Measurements from ENCODE around the gene MEIKIN.

MEIKIN gene

DNA sequence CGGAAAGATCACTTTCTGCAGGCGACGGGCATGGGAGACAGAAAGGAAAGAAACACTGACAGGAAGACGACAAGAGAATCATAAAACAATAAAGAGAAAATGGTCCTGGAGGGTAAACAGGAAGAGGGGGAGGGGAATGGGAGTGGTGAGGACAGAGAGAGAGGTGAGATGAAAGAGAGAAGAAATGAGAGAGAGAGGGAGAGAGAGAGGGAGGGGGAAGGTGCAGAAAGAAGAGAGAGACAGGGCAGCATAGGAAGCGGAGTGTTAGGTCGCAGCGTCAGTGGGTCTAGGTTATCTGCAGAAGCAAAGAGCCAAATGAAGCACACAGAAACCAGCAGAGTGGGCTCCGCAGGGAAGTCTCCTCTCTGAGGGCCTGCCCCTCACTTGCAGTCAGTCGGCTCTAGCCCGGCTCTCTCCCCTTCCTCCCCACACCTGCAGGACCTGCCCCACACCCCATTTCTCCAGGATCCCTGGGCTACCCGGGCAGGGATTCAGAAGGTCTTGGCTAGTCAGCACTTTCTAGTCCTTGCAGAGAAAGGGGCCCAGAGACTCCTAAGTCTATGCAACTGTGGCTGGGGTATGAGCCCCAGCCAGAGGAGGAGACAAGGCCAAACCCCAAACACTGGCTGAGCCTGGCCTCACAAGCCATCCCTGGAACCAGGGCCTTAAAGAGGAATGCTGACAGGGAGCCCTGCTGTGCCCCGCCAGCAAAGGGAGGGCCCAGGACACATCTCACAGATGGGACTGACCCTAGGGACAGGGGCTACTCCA is 29.7 kb upstream of the MEIKIN start:
- no peak for DNase-seq (ENCODE audit: low read depth)
- no peak overlapping the region for H3K4me3 ChIP-seq (ENCODE audit: low read depth, low read length)

DNA sequence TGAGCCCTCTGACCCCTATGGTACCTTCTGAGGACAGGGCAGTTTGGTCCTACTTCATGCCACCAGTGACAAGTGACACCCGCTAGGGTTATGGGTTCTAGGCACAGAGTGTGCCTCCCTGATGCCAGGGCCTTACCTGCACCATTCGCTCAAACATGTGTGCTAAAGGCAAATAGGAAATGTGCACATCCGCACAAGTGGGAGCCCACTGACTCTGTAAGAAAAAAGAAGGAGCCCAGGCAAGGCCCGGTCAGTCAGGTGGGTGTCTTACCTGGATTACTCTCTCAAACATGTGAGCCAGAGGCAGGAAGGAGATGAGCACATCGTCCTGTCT is 29.1 kb upstream of the MEIKIN start:
- DNase-seq (ENCODE audit: low read depth): no peak
- H3K4me3 ChIP-seq (ENCODE audit: low read depth, low read length): no peak overlapping the region

DNA sequence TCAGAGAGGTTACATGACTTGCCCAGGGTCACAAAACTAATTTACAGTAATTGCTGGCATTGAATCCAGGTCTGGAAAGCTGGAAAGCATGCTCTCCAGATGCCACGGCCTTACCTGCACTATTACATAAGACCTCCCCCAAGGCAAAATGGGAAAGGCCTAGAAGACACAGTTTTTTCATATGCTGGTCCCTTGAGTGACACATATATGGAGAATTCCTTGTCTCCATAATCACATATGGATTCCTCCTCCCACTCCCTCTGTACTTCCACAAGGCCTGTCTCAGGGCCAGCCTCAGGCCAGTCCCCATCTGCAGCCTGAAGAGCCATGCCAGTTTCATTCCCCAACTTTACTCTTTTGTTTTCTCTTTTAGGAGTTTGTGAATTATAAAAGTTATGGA is 28.6 kb upstream of the MEIKIN start:
- no peak overlapping the region for H3K4me3 ChIP-seq (ENCODE audit: low read depth, low read length)
- no peak for DNase-seq (ENCODE audit: low read depth)

DNA sequence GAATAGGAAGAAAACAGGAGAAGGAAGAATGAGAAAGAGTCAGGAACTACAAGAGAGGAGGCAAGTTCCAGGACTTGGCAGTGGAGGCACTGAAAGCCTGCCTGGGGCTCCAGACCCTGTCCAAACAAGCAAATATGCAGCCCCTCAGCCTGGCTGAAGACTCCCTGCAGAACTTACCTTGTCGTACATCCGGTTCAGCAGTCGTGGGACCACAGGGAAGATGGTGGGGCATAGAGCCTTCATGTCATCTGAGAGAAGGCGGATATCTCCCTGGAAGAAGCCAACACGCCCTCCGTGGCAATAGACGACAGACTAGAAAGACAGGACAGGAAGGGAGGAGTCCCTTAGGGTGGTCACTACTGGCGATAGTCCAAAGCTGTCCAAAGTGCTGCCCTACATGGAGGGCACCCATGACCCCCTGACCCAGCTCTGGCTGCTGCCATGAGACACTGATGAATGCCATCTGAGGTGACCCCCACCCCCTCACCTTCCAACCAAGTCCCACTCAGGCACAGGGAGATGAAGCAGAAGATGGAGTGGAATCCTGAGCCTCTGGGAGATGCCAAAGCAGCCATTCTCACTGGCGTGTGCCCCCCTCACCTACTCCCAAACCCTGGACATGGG is 27.7 kb upstream of the MEIKIN start:
- no peak for DNase-seq (ENCODE audit: low read depth)

DNA sequence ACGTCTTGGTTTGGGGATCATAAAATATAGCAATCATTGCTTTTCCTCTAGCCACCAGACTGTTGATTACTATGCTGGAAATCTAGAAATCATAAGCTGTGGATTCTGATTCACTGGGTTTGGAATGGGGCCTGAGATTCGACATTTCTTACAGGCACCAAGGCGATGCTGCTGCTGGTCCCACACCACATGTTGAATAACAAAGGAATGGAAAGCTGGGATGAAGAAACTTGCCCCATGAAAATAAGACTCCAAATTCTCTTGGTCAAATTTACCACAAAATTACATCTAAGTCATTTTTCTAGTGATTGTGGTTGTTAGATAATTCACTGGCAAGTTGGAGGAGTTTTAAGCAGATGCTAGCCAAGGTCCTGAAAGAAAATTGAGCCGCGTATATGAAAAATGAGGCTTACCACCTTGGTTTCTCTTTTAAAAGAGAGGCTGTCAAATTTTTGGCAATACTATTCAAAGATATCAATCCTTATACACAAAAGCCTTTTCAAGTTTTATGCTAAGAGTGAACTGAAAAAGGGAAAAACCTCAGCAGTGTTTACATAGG is 23.0 kb upstream of the MEIKIN start:
- no peak for DNase-seq (ENCODE audit: low read depth)
- H3K4me3 ChIP-seq (ENCODE audit: low read depth, low read length): no peak overlapping the region

More for the DNA sequence above, 27.7 kb upstream of the MEIKIN start:
- H3K4me3 ChIP-seq (ENCODE audit: low read depth, low read length): no peak overlapping the region

DNA sequence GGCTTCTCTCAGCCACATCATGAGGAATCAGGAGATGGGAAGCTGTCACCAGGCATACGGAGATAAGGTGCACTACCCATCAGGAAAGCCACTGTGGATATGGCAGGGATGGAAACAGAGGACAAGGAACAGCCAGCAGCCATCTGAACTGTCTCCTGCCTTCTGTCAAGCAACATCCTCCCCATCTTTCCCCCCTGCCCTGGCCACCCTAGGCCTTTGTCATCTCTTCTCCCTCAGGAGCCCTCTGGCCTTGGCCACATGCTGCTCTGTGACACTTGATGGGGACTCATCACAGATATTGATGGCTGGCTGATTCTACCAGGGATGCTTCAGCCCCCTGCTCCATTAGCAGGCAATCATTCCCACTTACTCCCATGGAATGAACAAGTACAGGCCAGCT is 21.1 kb upstream of the MEIKIN start:
- no peak overlapping the region for H3K4me3 ChIP-seq (ENCODE audit: low read depth, low read length)
- no peak for DNase-seq (ENCODE audit: low read depth)

DNA sequence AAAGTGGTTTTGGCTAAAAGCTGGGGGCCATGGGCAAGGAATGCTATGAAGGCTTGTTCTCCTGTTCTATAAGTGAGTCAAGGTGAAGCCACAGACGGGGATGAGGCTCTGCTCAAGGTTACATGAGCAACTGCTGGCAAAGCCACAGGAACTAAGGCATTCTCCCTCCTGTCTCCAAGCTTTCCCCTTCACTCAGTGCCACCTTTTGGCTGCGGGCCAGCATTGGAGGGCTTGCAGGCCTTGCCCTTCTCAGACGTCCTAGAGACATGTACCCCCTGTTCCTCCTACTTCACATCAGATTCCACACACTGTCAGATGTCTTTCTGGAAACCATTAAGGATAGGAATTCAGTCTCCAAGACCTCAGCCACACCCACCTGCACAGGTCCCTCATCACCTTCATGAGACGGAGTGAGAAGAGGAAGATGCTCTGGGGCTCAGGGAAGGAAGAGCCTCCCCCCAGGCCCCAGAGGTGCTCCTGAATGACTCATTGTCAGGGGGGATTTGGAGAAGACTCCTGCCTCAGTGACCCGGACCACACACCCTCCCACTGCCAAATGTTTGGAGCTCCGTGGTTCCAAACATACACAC is 20.5 kb upstream of the MEIKIN start:
- no peak for DNase-seq (ENCODE audit: low read depth)
- H3K4me3 ChIP-seq (ENCODE audit: low read depth, low read length): no peak overlapping the region

DNA sequence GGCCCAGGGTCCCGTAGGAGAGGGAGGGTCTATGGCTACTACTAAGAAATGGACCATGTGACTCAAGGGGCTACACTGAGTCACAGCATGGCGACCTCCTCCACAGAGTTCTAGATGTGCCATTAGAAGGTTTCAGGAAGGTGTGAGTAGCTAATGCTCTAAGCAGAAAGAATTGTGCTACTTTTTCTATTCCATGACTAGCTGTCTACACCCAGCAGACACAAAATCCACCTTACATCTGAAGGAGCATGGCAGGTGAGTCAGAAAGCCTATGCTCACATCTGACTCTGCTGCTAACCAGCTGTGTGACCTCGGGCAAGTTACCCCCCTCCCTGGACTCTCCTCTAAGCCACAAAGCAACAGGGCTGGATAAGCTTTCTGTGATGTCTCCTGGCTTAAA is 14.4 kb upstream of the MEIKIN start:
- DNase-seq (ENCODE audit: low read depth): no peak
- H3K4me3 ChIP-seq (ENCODE audit: low read depth, low read length): no peak overlapping the region

DNA sequence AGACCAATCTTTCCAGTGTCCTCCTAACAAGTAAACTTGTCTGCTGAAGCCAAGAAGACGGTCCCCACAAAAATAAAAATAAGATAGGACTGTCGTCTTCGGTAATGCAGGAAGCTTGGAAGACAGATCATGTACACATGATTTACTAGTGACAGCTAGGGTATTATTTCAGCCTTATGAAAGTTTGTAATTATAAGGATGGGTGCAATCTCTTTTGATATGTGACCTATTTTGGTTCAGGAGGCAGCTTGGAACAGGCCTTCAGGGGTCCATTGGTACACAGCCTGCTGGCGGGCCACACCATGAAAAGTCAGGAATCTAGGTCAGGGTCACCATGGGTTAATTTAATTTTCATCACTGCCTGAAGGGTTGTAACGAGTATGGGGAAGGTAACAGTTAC is 13.7 kb upstream of the MEIKIN start:
- no peak for DNase-seq (ENCODE audit: low read depth)
- no peak overlapping the region for H3K4me3 ChIP-seq (ENCODE audit: low read depth, low read length)

DNA sequence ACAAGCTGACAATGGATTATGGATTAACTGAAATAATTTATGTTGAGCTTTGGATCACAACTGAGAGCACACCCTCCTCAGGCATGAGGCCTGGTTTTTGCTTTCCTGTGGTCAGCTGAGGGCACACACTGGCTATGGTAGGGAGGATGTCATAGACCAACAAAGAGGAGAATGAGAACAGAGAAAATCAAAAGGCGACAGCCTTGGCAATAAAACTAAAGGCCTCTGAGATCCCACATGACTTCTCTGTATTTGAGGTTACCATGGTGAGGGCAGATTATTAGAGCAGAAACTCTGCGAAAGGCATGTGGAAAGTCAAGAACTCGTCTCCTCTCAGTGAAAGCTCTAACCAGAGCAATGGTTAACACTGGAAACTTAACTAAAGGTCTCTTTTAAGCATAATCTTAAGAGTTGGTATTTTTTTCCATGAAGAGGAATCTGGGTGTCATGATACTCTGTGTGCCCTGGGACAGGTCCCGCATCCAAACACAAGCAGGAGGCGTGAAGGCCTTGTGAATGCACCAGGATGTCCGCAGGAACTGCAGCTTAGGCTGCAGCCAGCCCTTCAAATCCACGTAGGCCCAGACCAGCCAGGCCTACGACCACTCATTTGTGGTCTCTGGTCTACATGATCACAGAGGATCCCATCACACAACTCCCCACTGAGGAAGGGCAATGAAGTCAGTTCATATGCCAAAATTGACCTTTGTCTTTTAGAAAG is 12.4 kb upstream of the MEIKIN start:
- no peak for DNase-seq (ENCODE audit: low read depth)
- H3K4me3 ChIP-seq (ENCODE audit: low read depth, low read length): no peak overlapping the region

DNA sequence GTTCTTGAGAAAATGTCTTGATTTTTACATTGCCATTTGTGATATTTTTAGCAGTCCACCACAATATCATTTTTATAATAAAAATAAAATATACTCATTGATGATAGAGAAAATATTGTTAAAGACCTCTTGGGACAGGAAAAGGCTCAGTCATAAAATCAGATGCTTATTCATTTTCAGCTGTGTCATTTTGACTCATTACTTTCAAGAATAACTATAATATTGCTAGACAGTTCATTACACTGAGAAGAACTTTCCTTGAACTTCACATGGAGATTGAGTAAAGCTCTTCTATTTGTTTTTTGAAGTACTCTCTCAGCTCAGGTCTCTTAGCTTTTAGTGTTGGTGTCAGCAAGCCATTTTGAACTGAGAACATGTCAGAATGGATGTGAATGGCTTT is 8.5 kb upstream of the MEIKIN start:
- H3K4me3 ChIP-seq (ENCODE audit: low read depth, low read length): no peak overlapping the region
- no peak for DNase-seq (ENCODE audit: low read depth)

DNA sequence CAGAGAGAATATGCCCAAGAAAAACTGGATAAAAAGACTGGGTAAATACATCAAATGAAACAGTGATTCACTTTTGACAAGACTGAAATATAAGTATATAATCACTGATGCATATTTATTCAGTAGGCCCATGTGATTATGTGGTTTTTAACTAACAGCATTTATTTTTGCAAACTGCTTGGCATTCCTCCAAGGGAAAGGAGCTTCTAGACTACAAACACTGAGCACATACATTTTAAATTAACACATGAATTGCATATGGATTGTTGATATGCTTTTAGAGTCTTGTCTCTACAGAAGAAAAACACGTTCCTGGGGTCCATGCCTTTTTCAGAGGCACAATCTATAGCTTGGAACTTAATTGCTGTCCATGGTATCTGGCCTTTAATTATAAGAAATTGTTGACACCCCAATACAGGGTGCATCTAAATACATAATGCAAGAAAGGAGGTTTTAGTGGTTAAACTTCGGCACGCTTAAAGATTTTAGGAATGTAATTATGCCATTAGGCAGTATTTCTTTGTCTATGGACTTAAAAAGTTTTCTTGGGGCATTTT is 6.9 kb upstream of the MEIKIN start:
- H3K4me3 ChIP-seq (ENCODE audit: low read depth, low read length): no peak overlapping the region

DNA sequence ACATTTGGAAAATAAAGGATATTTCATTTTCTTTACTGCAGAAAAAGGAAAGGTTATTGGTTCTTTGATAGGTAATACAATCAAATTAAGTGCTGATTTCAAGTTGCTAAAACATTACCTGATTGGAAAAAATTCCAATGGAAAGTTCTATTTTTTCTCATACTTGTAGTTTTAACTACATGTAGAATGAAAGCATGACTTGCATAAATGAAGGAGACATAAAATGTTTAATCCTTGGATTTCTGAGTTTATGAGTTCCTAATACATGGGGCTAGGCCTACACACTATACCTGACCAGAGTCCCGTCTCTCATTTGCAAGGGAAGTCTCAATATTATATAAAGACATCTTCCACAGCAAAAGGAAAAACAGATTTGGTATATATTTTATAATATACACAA is 5.2 kb upstream of the MEIKIN start:
- DNase-seq (ENCODE audit: low read depth): no peak
- H3K4me3 ChIP-seq (ENCODE audit: low read depth, low read length): no peak overlapping the region

More for the DNA sequence above, 6.9 kb upstream of the MEIKIN start:
- DNase-seq (ENCODE audit: low read depth): no peak

DNA sequence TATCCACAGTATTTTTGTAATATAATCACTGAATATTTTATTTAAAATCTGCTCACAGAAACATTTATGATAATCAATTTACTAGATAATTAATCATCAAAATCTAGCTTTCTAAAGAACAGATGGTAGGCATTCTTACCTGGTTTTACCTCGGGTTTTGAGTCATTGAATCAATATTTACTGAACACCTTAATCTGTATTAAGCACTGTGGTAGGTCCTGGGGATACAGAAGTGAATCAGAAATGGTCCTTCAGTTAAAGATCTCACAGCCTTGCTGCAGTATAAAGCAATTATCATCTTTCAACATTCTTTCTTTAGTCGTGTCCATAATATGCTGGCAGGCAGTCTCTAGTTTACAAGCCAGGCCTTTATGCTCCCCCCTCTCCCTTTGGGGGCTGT is 2.0 kb upstream of the MEIKIN start:
- DNase-seq (ENCODE audit: low read depth): no peak
- H3K4me3 ChIP-seq (ENCODE audit: low read depth, low read length): no peak overlapping the region

DNA sequence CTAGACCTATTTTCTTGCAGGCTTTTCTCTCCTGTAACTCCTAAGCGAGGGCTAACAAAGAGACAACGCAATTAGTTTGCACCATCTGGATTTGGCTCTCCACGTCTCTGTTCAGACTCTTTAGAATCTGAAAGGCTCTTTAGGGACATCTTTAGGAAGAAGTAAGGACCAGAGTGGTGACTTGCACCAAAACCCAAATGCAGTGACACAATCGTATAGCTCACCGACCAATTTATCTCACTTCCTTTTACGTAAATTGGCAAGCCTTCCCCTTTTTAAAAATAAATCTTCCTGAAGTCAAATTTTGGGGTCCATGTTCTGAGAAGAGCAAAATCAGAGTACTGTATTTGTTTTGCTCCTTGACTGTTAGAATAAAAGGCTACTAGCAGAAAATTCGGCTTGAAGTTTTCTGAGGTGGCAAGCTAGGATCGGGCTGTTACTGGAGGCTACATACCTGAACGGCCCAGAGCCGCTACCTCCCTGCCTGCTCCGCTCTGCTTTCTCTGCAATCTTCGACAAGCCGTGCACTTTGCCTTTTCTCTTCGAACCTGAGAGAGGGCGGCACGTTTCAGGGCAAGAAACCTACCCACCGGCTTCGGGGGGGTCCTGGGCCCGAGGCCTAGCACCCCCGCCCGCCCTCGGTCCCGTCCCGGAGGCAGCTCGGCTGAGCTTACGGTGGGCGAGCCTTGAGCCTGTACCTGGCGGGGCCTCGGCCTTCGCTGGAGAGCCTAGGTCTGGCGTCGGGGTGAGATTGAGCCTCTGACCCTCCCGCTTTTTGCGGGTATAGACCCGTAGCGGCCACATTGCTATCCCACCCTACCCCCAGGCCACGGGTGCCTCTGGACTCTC is 537 bp downstream of the MEIKIN start:
- no peak for DNase-seq (ENCODE audit: low read depth)
- no peak overlapping the region for H3K4me3 ChIP-seq (ENCODE audit: low read depth, low read length)

DNA sequence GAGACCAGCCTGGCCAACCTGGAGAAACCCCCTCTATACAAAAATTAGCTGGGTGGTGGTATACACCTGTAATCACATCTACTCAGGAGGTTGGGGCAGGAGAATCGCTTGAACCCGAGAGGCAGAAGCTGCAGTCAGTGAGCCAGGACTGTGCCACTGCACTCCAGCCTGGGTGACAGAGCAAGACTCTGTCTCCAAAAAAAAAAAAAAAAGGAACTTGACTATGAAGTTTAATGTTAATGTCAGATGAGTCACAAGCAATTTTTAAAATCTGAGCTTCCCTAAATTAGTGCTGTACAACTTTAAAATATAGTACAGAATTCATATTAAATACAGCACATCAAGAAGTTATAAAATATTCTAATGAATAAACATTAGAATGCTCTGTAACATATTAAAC is 1.5 kb downstream of the MEIKIN start:
- no peak for DNase-seq (ENCODE audit: low read depth)
- H3K4me3 ChIP-seq (ENCODE audit: low read depth, low read length): no peak overlapping the region

DNA sequence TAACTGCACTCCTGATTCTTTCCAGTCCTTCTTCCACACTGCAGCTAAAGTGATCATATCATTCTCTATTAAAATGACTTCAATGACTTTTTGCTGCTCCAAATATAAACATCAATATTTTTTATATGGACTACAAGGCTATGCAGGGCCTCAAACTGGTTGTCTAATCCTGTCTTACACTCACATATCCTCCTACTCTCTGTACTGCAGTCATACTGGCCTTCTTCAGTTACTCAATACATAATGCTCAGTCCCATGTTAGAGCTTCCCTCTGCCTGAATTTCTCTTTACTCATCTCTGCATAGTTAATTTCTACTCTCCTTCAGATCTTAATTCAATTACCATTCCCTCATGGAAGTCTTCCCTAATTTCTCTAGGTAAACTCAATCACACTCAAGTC is 3.4 kb downstream of the MEIKIN start:
- DNase-seq (ENCODE audit: low read depth): no peak
- H3K4me3 ChIP-seq (ENCODE audit: low read depth, low read length): no peak overlapping the region

DNA sequence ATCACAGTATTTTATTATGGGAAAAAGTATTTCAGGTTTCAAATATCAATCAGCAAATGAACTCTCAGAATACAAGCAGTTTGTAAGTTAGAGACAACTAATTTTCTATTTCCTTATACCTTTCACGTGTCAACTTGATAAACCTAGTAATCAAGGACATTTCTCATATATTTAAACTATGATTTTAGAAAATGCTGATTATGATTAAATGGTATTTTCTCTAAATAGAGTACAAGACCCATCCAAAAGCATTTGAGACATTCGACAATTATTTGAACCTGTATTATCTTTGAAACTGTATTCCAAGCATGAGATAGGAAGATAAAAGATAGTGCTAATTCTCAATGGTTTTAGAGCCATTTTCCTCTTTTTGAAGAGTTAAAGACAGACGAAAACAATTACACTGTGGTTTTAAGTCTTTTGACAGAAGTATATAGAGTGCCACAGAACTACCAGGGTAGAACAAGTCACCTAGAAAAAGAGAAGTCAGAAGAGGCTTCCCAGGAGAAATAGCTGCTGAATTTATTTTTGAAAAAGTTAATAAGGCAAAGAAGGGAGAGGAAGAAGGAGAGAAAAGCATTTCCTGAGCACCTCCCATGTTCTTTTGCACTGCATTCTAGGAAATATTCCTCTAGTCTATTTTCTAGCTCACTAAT is 5.6 kb downstream of the MEIKIN start:
- no peak overlapping the region for H3K4me3 ChIP-seq (ENCODE audit: low read depth, low read length)
- DNase-seq (ENCODE audit: low read depth): no peak

DNA sequence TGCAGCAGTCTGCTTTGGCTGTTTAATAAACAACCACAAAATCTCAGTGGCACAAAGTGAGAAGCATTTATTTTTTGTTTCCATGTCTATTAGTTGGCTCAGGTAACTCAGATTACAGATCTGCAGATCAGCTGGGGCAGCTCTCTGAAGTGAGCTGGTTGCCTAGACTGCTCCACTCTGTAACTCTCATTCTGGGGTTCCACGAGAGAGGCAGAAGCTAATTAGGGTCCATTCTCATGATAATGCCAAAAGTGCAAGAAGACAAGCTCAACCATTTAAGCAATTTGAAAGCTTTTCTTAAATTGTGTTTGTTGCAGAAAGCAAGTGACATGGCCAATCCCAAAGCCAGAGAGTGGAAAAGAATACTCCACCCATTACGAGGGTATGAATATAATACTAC is 13.2 kb downstream of the MEIKIN start:
- H3K4me3 ChIP-seq (ENCODE audit: low read depth, low read length): no peak overlapping the region
- DNase-seq (ENCODE audit: low read depth): no peak

All from skeletal muscle cell (primary cell).